Measurements from ENCODE around the gene IRF2BP2. TPM values are rescaled to one million over a fixed set of nuclear protein-coding genes. Genes with fewer than 3 reads are reported as not detected.

Gene IRF2BP2
- total RNA-seq, 1 experiment from 2014 or later = 78.8 TPM

DNA sequence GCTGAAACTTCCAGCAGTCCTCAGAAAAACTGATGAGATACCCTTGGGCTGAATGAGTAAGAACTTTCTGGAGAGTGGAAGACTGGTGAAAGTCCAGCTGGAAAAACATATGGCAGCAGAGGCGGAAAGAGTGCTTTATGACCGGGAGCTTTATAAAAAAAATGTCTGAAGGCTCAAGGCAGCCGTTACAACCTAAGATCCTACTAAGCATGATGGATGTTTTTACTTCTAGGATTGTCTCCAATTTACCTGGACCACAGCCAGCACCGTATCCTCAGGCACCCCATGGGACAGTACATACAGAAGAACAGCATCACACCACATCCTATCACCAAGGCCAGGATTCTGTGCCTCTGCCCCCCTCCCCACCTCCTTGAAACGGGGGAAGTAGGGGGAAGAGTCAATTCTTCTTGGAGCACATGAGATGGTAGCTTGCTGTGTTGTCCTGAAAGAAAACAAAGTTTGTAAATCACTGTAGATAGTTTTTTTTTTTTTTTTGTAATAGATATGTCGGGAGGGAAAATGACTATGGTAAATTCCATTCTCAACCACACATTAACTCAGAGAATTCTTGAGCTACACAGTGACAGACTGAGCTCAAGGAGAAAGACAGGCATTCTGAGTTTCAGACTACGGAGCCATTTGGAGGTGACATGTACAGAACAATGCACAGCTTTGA lies 11.8 kb upstream of the IRF2BP2 start:
- no peaks in the 10 kb centered on the region for H4K20me1 ChIP-seq (ENCODE audit: low read length)
- DNase-seq (no peak), ATAC-seq (no peak)
- H3K4me1 ChIP-seq (ENCODE audit: insufficient read depth, low read length) = peaks cover 15% of the 10 kb centered on the region
- no peak overlapping the region for H3K9ac ChIP-seq (ENCODE audit: low read length)
- ChIA-PET CTCF (no interaction called here), POLR2A (ENCODE audit: unreplicated experiment) (interaction anchor here (0.6 kb wide), 1 partner anchor 294 kb away, joined by 4 read pairs; no protein-coding TSS in a partner anchor)
- intact Hi-C loops (cut with micrococcal nuclease) = no loop called here
- H3K4me3 ChIP-seq (ENCODE audit: low read length) = no peak overlapping the region
- no peaks in the 10 kb centered on the region for H3F3A ChIP-seq (ENCODE audit: low read length, unreplicated experiment)
- TF ChIP-seq EZH2phosphoT487 (IDR thresholded peaks at IDR 0.05; ENCODE audit: borderline replicate concordance, low read length) = no peak
- TF ChIP-seq EZH2 (IDR thresholded peaks at IDR 0.05; ENCODE audit: low read length, unreplicated experiment) = no peak
- no peak for TF ChIP-seq CTCF (conservative IDR thresholded peaks at IDR 0.05; ENCODE audit: low read depth, low read length)
- H3K4me2 ChIP-seq (ENCODE audit: low read length) = no peak overlapping the region
- H3K27me3 ChIP-seq (ENCODE audit: low read length) = no peaks in the 10 kb centered on the region
- BruUV-seq (replicated peaks) = no TSS peak
- H3K9me3 ChIP-seq (ENCODE audit: low read length) = no peaks in the 10 kb centered on the region
- H3K36me3 ChIP-seq (ENCODE audit: low read depth, low read length) = no peaks in the 10 kb centered on the region
- no peak overlapping the region for H2AFZ ChIP-seq (ENCODE audit: low read length)
- no peaks in the 10 kb centered on the region for H3K9me2 ChIP-seq (replicated peaks; ENCODE audit: low read length)
- H3K79me2 ChIP-seq (ENCODE audit: low read length) = no peaks in the 10 kb centered on the region
- no peak overlapping the region for H3K27ac ChIP-seq (ENCODE audit: low read length)

DNA sequence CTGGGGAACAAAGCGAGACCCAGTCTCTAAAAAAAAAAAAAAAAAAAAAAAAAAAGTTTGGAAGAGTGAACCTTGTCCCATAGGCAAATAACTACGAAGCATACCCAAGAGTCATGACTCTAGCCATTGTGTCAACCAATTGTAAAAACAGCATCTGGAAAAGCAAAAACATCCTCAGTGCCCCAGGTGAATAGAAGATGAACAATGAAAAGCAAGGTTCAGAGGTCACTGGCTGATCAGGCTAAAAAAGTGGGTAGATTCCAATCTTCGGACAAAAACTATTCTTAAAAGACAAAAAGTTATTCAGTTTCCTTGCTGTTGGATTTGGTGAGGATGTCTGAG lies 11.1 kb upstream of the IRF2BP2 start:
- no peak overlapping the region for H3K4me3 ChIP-seq (ENCODE audit: low read length)
- H3K36me3 ChIP-seq (ENCODE audit: low read depth, low read length) = no peaks in the 10 kb centered on the region
- H3K79me2 ChIP-seq (ENCODE audit: low read length) = no peaks in the 10 kb centered on the region
- H3K9me3 ChIP-seq (ENCODE audit: low read length) = no peaks in the 10 kb centered on the region
- H3K9me2 ChIP-seq (replicated peaks; ENCODE audit: low read length) = no peaks in the 10 kb centered on the region
- TF ChIP-seq EZH2phosphoT487 (IDR thresholded peaks at IDR 0.05; ENCODE audit: borderline replicate concordance, low read length) = no peak
- TF ChIP-seq CTCF (conservative IDR thresholded peaks at IDR 0.05; ENCODE audit: low read depth, low read length) = no peak
- H3K9ac ChIP-seq (ENCODE audit: low read length) = no peak overlapping the region
- no peak overlapping the region for H2AFZ ChIP-seq (ENCODE audit: low read length)
- ATAC-seq (no peak), DNase-seq (no peak)
- peaks cover 21% of the 10 kb centered on the region for H3K4me1 ChIP-seq (ENCODE audit: insufficient read depth, low read length)
- no peaks in the 10 kb centered on the region for H4K20me1 ChIP-seq (ENCODE audit: low read length)
- POLR2A ChIA-PET (ENCODE audit: unreplicated experiment) = no interaction called here
- H3K27ac ChIP-seq (ENCODE audit: low read length) = no peak overlapping the region
- no peaks in the 10 kb centered on the region for H3F3A ChIP-seq (ENCODE audit: low read length, unreplicated experiment)
- CTCF ChIA-PET = no interaction called here
- no TSS peak for BruUV-seq (replicated peaks)
- intact Hi-C loops (cut with micrococcal nuclease) = no loop called here
- H3K4me2 ChIP-seq (ENCODE audit: low read length) = no peak overlapping the region
- H3K27me3 ChIP-seq (ENCODE audit: low read length) = no peaks in the 10 kb centered on the region

- ChIA-PET CTCF (no interaction called here), POLR2A (ENCODE audit: unreplicated experiment) (interaction anchor here (0.5 kb wide), 1 partner anchor 540 kb away, joined by 3 read pairs; the partner anchor contains the start of gene RBM34)
- no peaks in the 10 kb centered on the region for H3K9me2 ChIP-seq (replicated peaks; ENCODE audit: low read length)
- no peak overlapping the region for H3K27ac ChIP-seq (ENCODE audit: low read length)
- BruUV-seq (replicated peaks) = no TSS peak
- no peaks in the 10 kb centered on the region for H4K20me1 ChIP-seq (ENCODE audit: low read length)
- H3K27me3 ChIP-seq (ENCODE audit: low read length) = no peaks in the 10 kb centered on the region
- no peaks in the 10 kb centered on the region for H3F3A ChIP-seq (ENCODE audit: low read length, unreplicated experiment)
- no peak overlapping the region for H3K9ac ChIP-seq (ENCODE audit: low read length)
- peaks cover 21% of the 10 kb centered on the region for H3K4me1 ChIP-seq (ENCODE audit: insufficient read depth, low read length)
- ATAC-seq = no peak
- DNase-seq = no peak
- no peaks in the 10 kb centered on the region for H3K9me3 ChIP-seq (ENCODE audit: low read length)
- H3K79me2 ChIP-seq (ENCODE audit: low read length) = no peaks in the 10 kb centered on the region
- no peaks in the 10 kb centered on the region for H3K36me3 ChIP-seq (ENCODE audit: low read depth, low read length)
- no peak overlapping the region for H3K4me2 ChIP-seq (ENCODE audit: low read length)
- TF ChIP-seq EZH2phosphoT487 (IDR thresholded peaks at IDR 0.05; ENCODE audit: borderline replicate concordance, low read length) (no peak), EZH2 (IDR thresholded peaks at IDR 0.05; ENCODE audit: low read length, unreplicated experiment) (no peak), CTCF (conservative IDR thresholded peaks at IDR 0.05; ENCODE audit: low read depth, low read length) (no peak)
- H2AFZ ChIP-seq (ENCODE audit: low read length) = no peak overlapping the region
- H3K4me3 ChIP-seq (ENCODE audit: low read length) = no peak overlapping the region
- intact Hi-C loops (cut with micrococcal nuclease) = no loop called here
These were observed 10.5 kb upstream of the IRF2BP2 start for GRCh38 chr1:234620272-234621126.

Data from PC-3 (cell line).